Frontal cortex (tissue), 4 donors: ENCODE data around the gene NUDT16L1. TPM values are rescaled to one million over a fixed set of nuclear protein-coding genes. Genes with fewer than 3 reads are reported as not detected.

ENCODE experiments used
- DNase-seq, 2 donors: peaks; one replicate each; pipeline ENCODE4 v3.0.0; 2012; ENCODE audit warnings: low spot score in 2 of 2
- FAIRE-seq: peaks from 2 replicates; lab custom pipeline; 2012; peaks lifted over from hg19 to GRCh38; lab: Jason Lieb, UNC
- total RNA-seq: library from RNA; depleted of rRNA; stranded (reverse); fragments of >200 nt; gene quantifications from one replicate; pipeline ENCODE4 v1.2.3, GENCODE V29; 2014
- donor health status: control.
- donor health status: control.
- donor health status: control.

Gene NUDT16L1
- total RNA-seq, 1 donor from 2014 or later, result 34.6 TPM

- no peak for FAIRE-seq
Measured at GRCh38 chr16:4663465-4663776, 29.9 kb upstream of the NUDT16L1 start.

GRCh38 chr16:4663777-4664465 is 29.4 kb upstream of the NUDT16L1 start:
- no peak for DNase-seq
- no peak for FAIRE-seq

More at GRCh38 chr16:4663465-4663776, 29.9 kb upstream of the NUDT16L1 start:
- DNase-seq, result no peak

GRCh38 chr16:4664538-4665418 is 28.6 kb upstream of the NUDT16L1 start:
- DNase-seq, result no peak
- FAIRE-seq, result no peak

- DNase-seq (no peak), FAIRE-seq (no peak)
Measured at GRCh38 chr16:4666537-4667202, 26.7 kb upstream of the NUDT16L1 start.

- FAIRE-seq (no peak), DNase-seq (no peak)
Measured at GRCh38 chr16:4667203-4667963, 26.0 kb upstream of the NUDT16L1 start.

GRCh38 chr16:4668313-4668960 is 24.9 kb upstream of the NUDT16L1 start:
- FAIRE-seq, result no peak
- DNase-seq, result no peak

- DNase-seq (peak in 1 of 2 donors; percentile 66), FAIRE-seq (no peak)
Measured at GRCh38 chr16:4673387-4674046, 19.8 kb upstream of the NUDT16L1 start.

GRCh38 chr16:4674926-4675530 is 18.3 kb upstream of the NUDT16L1 start:
- DNase-seq, result no peak
- no peak for FAIRE-seq

- DNase-seq (no peak), FAIRE-seq (no peak)
Measured at GRCh38 chr16:4675864-4676786, 17.2 kb upstream of the NUDT16L1 start.

- FAIRE-seq (no peak), DNase-seq (no peak)
Measured at GRCh38 chr16:4676831-4677230, 16.5 kb upstream of the NUDT16L1 start.

- no peak for DNase-seq
- FAIRE-seq, result no peak
Measured at GRCh38 chr16:4677390-4677789, 16.0 kb upstream of the NUDT16L1 start.

- DNase-seq, result no peak
- no peak for FAIRE-seq
Measured at GRCh38 chr16:4677994-4678393, 15.4 kb upstream of the NUDT16L1 start.

- FAIRE-seq (no peak), DNase-seq (no peak)
Measured at GRCh38 chr16:4678596-4678995, 14.8 kb upstream of the NUDT16L1 start.

GRCh38 chr16:4679156-4679849 is 14.1 kb upstream of the NUDT16L1 start:
- FAIRE-seq (no peak), DNase-seq (no peak)

- FAIRE-seq, result no peak
- DNase-seq, result peak in 1 of 2 donors; percentile 59
Measured at GRCh38 chr16:4679850-4680636, 13.3 kb upstream of the NUDT16L1 start.
